Measurements from ENCODE around the gene STAMBPL1.

DNA sequence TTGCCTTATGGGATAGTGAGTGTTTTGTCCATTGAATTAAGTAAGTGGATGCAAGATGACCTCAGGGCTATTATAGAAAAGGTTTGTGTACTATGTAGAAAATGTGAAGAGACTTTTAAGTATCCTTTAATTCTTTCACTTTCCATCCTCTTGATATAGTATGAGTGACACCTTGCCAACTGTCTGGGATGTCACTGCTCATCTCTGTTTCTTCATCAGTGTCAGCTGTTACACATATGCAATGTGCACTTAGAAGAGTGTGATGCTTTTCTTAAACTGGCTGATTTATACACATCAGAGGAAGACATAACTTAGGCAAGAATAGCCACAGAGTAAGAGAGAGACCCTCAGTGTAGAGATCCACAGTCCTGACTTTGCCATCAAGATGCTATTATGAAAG is 81.2 kb downstream of the STAMBPL1 start:
- TF ChIP-seq, protein P1, sequence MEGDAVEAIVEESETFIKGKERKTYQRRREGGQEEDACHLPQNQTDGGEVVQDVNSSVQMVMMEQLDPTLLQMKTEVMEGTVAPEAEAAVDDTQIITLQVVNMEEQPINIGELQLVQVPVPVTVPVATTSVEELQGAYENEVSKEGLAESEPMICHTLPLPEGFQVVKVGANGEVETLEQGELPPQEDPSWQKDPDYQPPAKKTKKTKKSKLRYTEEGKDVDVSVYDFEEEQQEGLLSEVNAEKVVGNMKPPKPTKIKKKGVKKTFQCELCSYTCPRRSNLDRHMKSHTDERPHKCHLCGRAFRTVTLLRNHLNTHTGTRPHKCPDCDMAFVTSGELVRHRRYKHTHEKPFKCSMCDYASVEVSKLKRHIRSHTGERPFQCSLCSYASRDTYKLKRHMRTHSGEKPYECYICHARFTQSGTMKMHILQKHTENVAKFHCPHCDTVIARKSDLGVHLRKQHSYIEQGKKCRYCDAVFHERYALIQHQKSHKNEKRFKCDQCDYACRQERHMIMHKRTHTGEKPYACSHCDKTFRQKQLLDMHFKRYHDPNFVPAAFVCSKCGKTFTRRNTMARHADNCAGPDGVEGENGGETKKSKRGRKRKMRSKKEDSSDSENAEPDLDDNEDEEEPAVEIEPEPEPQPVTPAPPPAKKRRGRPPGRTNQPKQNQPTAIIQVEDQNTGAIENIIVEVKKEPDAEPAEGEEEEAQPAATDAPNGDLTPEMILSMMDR (IDR thresholded peaks at IDR 0.05), result no peak
- TF ChIP-seq POLR2AphosphoS5 (IDR thresholded peaks at IDR 0.05), result no peak
- no peak for TF ChIP-seq POLR2A (IDR thresholded peaks at IDR 0.05)
- no peak for TF ChIP-seq EP300 (IDR thresholded peaks at IDR 0.05)

Measured in upper lobe of left lung (tissue), 4 donors.